Activated naive CD4-positive, alpha-beta T cell (primary cell): ENCODE data around the gene KCNJ16.
"Not testable (repeated sequence)": the region's sequence is repeated elsewhere in the genome, so short reads cannot be mapped to it uniquely, and the experiment has no call there.

Source experiments
- DNase-seq, 4 experiments: peaks; one replicate each; lab custom pipeline; 2025; lab: John Stamatoyannopoulos, UW

Gene KCNJ16

GRCh38 chr17:70074956-70075355 lies at the start of gene KCNJ16:
TSS of gene KCNJ16 (plus strand) at chr17:70075225. CDS start at chr17:70132088, 56,863 bp downstream.
- no peak for DNase-seq

GRCh38 chr17:70028397-70028796 lies 46.6 kb upstream of the KCNJ16 start:
- DNase-seq, result no peak

GRCh38 chr17:70028978-70029767 lies 45.9 kb upstream of the KCNJ16 start:
- DNase-seq, result no peak

GRCh38 chr17:70030371-70030770 lies 44.7 kb upstream of the KCNJ16 start:
- no peak for DNase-seq

GRCh38 chr17:70031341-70031740 lies 43.7 kb upstream of the KCNJ16 start:
- no peak for DNase-seq

GRCh38 chr17:70033165-70033564 lies 41.9 kb upstream of the KCNJ16 start:
- DNase-seq, result no peak

- no peak for DNase-seq
Measured at GRCh38 chr17:70034158-70034557, 40.9 kb upstream of the KCNJ16 start.

GRCh38 chr17:70037498-70037897 lies 37.5 kb upstream of the KCNJ16 start:
- no peak for DNase-seq

GRCh38 chr17:70040336-70040735 lies 34.7 kb upstream of the KCNJ16 start:
- no peak for DNase-seq

- no peak for DNase-seq
Measured at GRCh38 chr17:70041061-70041460, 34.0 kb upstream of the KCNJ16 start.

- no peak for DNase-seq
Measured at GRCh38 chr17:70041540-70041939, 33.5 kb upstream of the KCNJ16 start.

GRCh38 chr17:70045780-70046179 lies 29.2 kb upstream of the KCNJ16 start:
- not testable (repeated sequence) for DNase-seq

- DNase-seq, result no peak
Measured at GRCh38 chr17:70047619-70048419, 27.2 kb upstream of the KCNJ16 start.

- no peak for DNase-seq
Measured at GRCh38 chr17:70049801-70050591, 25.0 kb upstream of the KCNJ16 start.

GRCh38 chr17:70050931-70051330 lies 24.1 kb upstream of the KCNJ16 start:
- no peak for DNase-seq

- no peak for DNase-seq
Measured at GRCh38 chr17:70053241-70054234, 21.5 kb upstream of the KCNJ16 start.

- DNase-seq, result no peak
Measured at GRCh38 chr17:70055000-70055399, 20.0 kb upstream of the KCNJ16 start.

GRCh38 chr17:70059071-70059470 lies 16.0 kb upstream of the KCNJ16 start:
- DNase-seq, result no peak

- DNase-seq, result no peak
Measured at GRCh38 chr17:70059649-70060048, 15.4 kb upstream of the KCNJ16 start.

GRCh38 chr17:70060415-70060814 lies 14.6 kb upstream of the KCNJ16 start:
- DNase-seq, result no peak

- DNase-seq, result no peak
Measured at GRCh38 chr17:70067134-70067533, 7.9 kb upstream of the KCNJ16 start.
